Skeletal muscle satellite cell (primary cell): ENCODE results near the gene GAMT.
A peak's percentile ranks its signal among the peaks of the same experiment; 100 is the strongest.

Experiments
- H3K27me3 ChIP-seq: 2 replicates; pipeline ENCODE4 v1.7.0; 2013; ENCODE audit warnings: low read length; ENCODE audit not compliant: control insufficient read depth, insufficient read depth
- H3K36me3 ChIP-seq: 2 replicates; pipeline ENCODE4 v1.7.0; 2013; ENCODE audit warnings: mild to moderate bottlenecking, control low read depth, low read length; ENCODE audit not compliant: insufficient read depth
- H3K4me1 ChIP-seq: 2 replicates; pipeline ENCODE4 v1.7.0; 2013; ENCODE audit warnings: low read length; ENCODE audit not compliant: control insufficient read depth, insufficient read depth
- H3K4me2 ChIP-seq: 2 replicates; pipeline ENCODE4 v1.7.0; 2013; ENCODE audit warnings: mild to moderate bottlenecking, low read length
- H3K4me3 ChIP-seq: 2 replicates; pipeline ENCODE4 v1.7.0; 2013; ENCODE audit warnings: low read length
- H3K9ac ChIP-seq: 2 replicates; pipeline ENCODE4 v1.7.0; 2013; ENCODE audit warnings: mild to moderate bottlenecking, low read depth, low read length, moderate library complexity
- H3K9me3 ChIP-seq: replicated peaks from 2 replicates; pipeline ENCODE4 v1.7.0; 2013; ENCODE audit warnings: mild to moderate bottlenecking, control low read depth, low read length

Gene GAMT

GRCh38 chr19:1402411-1403070, 1.2 kb upstream of the GAMT start:
- Histone ChIP-seq H3K9ac (no peak overlapping the region), H3K4me3 (no peak overlapping the region), H3K27me3 (no peaks in the 10 kb centered on the region), H3K9me3 (no peaks in the 10 kb centered on the region), H3K4me2 (peak overlapping the region; percentile 37), H3K36me3 (no peaks in the 10 kb centered on the region), H3K4me1 (peaks cover 23% of the 10 kb centered on the region)

- H3K9ac ChIP-seq = peak overlapping the region; percentile 78
- no peaks in the 10 kb centered on the region for H3K27me3 ChIP-seq
- H3K4me2 ChIP-seq = peak overlapping the region; percentile 93
- peak overlapping the region; percentile 80 for H3K4me3 ChIP-seq
- no peaks in the 10 kb centered on the region for H3K9me3 ChIP-seq
- H3K4me1 ChIP-seq = peaks cover 23% of the 10 kb centered on the region
- H3K36me3 ChIP-seq = no peaks in the 10 kb centered on the region
These were observed 511 bp upstream of the GAMT start for GRCh38 chr19:1401889-1402217.

GRCh38 chr19:1400281-1401137, 833 bp downstream of the GAMT start:
- peaks cover 21% of the 10 kb centered on the region for H3K4me1 ChIP-seq
- H3K9ac ChIP-seq = peak overlapping the region; percentile 78

DNA sequence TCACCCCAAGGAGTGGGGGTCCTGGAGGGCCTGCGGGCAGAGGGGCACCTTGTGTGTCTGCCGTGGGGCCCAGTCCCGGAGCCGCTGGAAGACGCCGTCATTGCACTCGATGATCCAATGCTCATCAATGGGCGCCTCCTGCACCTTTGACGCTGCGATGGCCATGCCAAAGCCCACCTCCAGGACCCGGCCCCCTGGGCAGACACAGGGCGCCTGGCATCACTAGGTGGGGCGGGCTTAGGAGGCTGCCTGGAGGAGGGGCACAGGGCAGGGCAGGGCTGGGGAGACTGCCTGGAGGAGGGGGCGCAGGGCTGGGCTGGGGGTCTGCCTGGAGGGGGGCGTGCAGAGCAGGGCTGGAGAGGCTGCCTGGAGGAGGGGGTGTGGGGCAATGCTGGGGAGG, 1.6 kb downstream of the GAMT start:
- no peak overlapping the region for H3K9ac ChIP-seq

More at GRCh38 chr19:1400281-1401137, 833 bp downstream of the GAMT start:
- Histone ChIP-seq H3K9me3 (no peaks in the 10 kb centered on the region), H3K4me2 (peak overlapping the region; percentile 93), H3K4me3 (peak overlapping the region; percentile 80), H3K36me3 (no peaks in the 10 kb centered on the region), H3K27me3 (no peaks in the 10 kb centered on the region)

DNA sequence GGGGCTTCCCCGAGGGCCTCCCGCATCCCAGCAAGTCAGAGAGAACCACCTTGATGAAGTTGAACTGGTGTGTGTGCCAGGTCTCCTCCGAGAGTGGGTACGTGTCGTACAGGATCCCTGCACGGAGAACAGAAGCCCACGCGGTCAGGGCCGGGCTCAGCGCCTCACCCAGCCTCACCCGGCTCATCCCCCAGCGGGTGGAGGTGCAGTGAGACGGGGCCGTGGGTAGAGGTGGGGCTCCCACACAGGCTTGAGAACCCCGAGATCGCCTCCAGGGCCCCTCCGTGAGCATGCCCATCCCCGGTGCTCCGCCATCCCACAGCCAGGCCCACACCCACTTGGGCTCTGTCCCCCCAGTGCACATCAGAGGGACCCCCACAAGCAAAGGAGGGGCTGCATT, 2.3 kb downstream of the GAMT start:
- H3K4me1 ChIP-seq = peaks cover 21% of the 10 kb centered on the region
- no peak overlapping the region for H3K9ac ChIP-seq

More for the DNA sequence above, 1.6 kb downstream of the GAMT start:
- Histone ChIP-seq H3K36me3 (no peaks in the 10 kb centered on the region), H3K27me3 (no peaks in the 10 kb centered on the region), H3K9me3 (no peaks in the 10 kb centered on the region), H3K4me2 (no peak overlapping the region), H3K4me1 (peaks cover 21% of the 10 kb centered on the region), H3K4me3 (no peak overlapping the region)

DNA sequence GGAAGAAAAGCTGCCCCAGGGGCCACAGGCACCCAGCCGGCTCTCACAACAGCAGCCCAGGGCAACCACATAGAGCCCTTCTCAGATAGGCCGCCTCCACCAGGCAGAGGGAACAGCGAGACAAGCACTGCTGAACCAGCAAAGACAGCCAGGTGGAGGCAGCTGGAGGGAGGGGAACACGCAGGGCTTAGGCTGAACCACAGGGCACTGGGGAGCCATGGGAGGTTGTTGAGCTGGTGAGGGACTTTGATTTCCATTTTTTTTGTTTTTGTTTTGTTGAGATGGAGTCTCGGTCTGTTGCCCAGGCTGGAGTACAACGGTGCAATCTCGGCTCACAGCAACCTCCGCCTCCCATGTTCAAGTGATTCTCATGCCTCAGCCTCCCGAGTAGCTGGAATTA, 3.5 kb downstream of the GAMT start:
- Histone ChIP-seq H3K4me1 (peaks cover 16% of the 10 kb centered on the region), H3K4me3 (no peak overlapping the region), H3K4me2 (no peak overlapping the region), H3K9me3 (no peaks in the 10 kb centered on the region), H3K27me3 (no peaks in the 10 kb centered on the region), H3K36me3 (peaks cover 10% of the 10 kb centered on the region), H3K9ac (no peak overlapping the region)

More for the DNA sequence above, 2.3 kb downstream of the GAMT start:
- Histone ChIP-seq H3K4me3 (no peak overlapping the region), H3K9me3 (no peaks in the 10 kb centered on the region), H3K4me2 (no peak overlapping the region), H3K36me3 (no peaks in the 10 kb centered on the region), H3K27me3 (no peaks in the 10 kb centered on the region)

DNA sequence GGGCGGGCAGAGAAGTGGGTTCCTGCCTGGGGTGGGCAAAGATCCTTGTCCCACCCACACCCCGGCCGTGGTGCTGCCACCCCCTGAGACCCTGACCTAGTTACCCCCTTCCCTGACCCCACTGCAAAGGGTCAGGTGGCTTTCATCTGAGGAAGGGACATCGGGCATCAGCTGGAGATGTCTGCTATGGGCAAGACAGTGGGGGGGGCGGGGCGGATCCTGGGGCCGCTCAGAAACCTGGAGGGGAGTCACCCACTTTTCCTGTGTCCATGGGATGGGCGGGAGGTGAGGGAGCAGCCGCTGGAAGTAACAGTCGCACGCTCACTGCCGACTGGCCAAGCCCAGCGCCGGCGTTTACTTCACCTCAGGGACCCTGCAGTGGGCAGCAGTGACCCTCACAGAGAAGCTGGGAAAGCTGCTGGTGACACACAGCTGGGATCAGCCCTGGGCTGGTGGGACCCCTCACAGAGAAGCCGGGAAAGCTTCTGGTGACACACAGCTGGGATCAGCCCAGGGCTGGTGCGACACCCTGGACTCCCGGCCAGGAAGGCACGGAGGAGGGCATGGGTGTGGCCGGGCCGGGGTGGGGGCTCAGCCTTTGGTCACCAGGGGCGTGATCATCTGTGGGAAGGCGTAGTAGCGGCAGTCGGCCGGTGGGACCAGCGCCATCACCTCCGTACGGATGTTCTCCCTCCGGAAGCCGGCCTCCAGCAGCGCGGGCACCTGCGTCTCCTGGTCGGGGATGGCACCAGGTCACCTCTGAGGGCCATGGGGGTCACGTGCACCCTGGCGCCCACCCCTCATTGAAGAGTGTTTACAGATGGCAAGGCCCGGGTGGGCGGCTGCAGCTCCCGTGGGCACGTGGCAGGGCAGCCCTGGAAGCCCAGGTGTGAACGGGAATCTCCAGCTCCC, 4.3 kb downstream of the GAMT start:
- no peaks in the 10 kb centered on the region for H3K9me3 ChIP-seq
- no peak overlapping the region for H3K4me2 ChIP-seq
- no peak overlapping the region for H3K9ac ChIP-seq
- H3K27me3 ChIP-seq = no peaks in the 10 kb centered on the region
- peaks cover 12% of the 10 kb centered on the region for H3K4me1 ChIP-seq
- no peak overlapping the region for H3K4me3 ChIP-seq
- peaks cover 11% of the 10 kb centered on the region for H3K36me3 ChIP-seq

GRCh38 chr19:1396019-1396767, 5.1 kb downstream of the GAMT start:
- no peaks in the 10 kb centered on the region for H3K9me3 ChIP-seq
- no peaks in the 10 kb centered on the region for H3K27me3 ChIP-seq
- no peak overlapping the region for H3K9ac ChIP-seq
- no peak overlapping the region for H3K4me3 ChIP-seq
- peaks cover 12% of the 10 kb centered on the region for H3K4me1 ChIP-seq
- H3K36me3 ChIP-seq = peaks cover 12% of the 10 kb centered on the region
- H3K4me2 ChIP-seq = no peak overlapping the region

GRCh38 chr19:1395194-1396018, 5.9 kb downstream of the GAMT start:
- H3K4me2 ChIP-seq = no peak overlapping the region
- no peaks in the 10 kb centered on the region for H3K9me3 ChIP-seq
- H3K4me3 ChIP-seq = no peak overlapping the region
- no peak overlapping the region for H3K9ac ChIP-seq
- H3K27me3 ChIP-seq = no peaks in the 10 kb centered on the region
- peaks cover 19% of the 10 kb centered on the region for H3K36me3 ChIP-seq
- H3K4me1 ChIP-seq = peaks cover 4% of the 10 kb centered on the region
